ENCODE results near the gene FDPS. TPM values are rescaled to one million over a fixed set of nuclear protein-coding genes. Genes with fewer than 3 reads are reported as not detected.

FDPS gene
- polyA plus RNA-seq, 1 experiment: 126 TPM

GRCh38 chr1:155307247-155307740 is 1.4 kb upstream of the FDPS start:
- Histone ChIP-seq H3K36me3 (ENCODE audit: control insufficient read depth, insufficient read depth, low read length) (peaks cover 4% of the 10 kb centered on the region), H3K27me3 (ENCODE audit: control insufficient read depth, insufficient read depth, low read length) (no peaks in the 10 kb centered on the region), H3K4me3 (ENCODE audit: low read depth, low read length) (no peak overlapping the region)
- TF ChIP-seq CTCF (IDR thresholded peaks at IDR 0.05; ENCODE audit: insufficient read depth, low read depth, low read length): peak; percentile 33
- ChIA-PET CTCF (interaction anchor here (0.5 to 2.0 kb wide), 7 partner anchors 14 to 818 kb away, joined by 3 to 12 read pairs (median 3); no protein-coding TSS in a partner anchor), POLR2A (no interaction called here)
- DNase-seq (ENCODE audit: low read depth): no peak

GRCh38 chr1:155309423-155310021 is 856 bp downstream of the FDPS start:
- Histone ChIP-seq H3K36me3 (ENCODE audit: control insufficient read depth, insufficient read depth, low read length) (peaks cover 8% of the 10 kb centered on the region), H3K27me3 (ENCODE audit: control insufficient read depth, insufficient read depth, low read length) (no peaks in the 10 kb centered on the region), H3K4me3 (ENCODE audit: low read depth, low read length) (peak overlapping the region; percentile 86)
- ChIA-PET POLR2A (no interaction called here), CTCF (interaction anchor here (1.2 kb wide), 2 partner anchors 15 to 58 kb away, joined by 4 to 7 read pairs; no protein-coding TSS in a partner anchor)
- no peak for TF ChIP-seq CTCF (IDR thresholded peaks at IDR 0.05; ENCODE audit: insufficient read depth, low read depth, low read length)
- DNase-seq (ENCODE audit: low read depth): no peak

- POLR2A ChIA-PET: no interaction called here
- CTCF ChIA-PET: interaction anchor here (0.6 to 3.4 kb wide), 2 partner anchors 10 to 40 kb away, joined by 3 to 16 read pairs; no protein-coding TSS in a partner anchor
- Histone ChIP-seq H3K27me3 (ENCODE audit: control insufficient read depth, insufficient read depth, low read length) (no peaks in the 10 kb centered on the region), H3K4me3 (ENCODE audit: low read depth, low read length) (no peak overlapping the region), H3K36me3 (ENCODE audit: control insufficient read depth, insufficient read depth, low read length) (peaks cover 9% of the 10 kb centered on the region)
- no peak for TF ChIP-seq CTCF (IDR thresholded peaks at IDR 0.05; ENCODE audit: insufficient read depth, low read depth, low read length)
- no peak for DNase-seq (ENCODE audit: low read depth)
These were observed 4.6 kb downstream of the FDPS start for GRCh38 chr1:155313261-155313660.

- POLR2A ChIA-PET: no interaction called here
- Histone ChIP-seq H3K4me3 (ENCODE audit: low read depth, low read length) (no peak overlapping the region), H3K27me3 (ENCODE audit: control insufficient read depth, insufficient read depth, low read length) (no peaks in the 10 kb centered on the region), H3K36me3 (ENCODE audit: control insufficient read depth, insufficient read depth, low read length) (peaks cover 8% of the 10 kb centered on the region)
- no peak for TF ChIP-seq CTCF (IDR thresholded peaks at IDR 0.05; ENCODE audit: insufficient read depth, low read depth, low read length)
- CTCF ChIA-PET: interaction anchor here (2.0 kb wide), 1 partner anchor 66 kb away, joined by 9 read pairs; no protein-coding TSS in a partner anchor
- DNase-seq (ENCODE audit: low read depth): no peak
These were observed 8.3 kb downstream of the FDPS start for GRCh38 chr1:155316922-155317321.

GRCh38 chr1:155318082-155318481 is 9.4 kb downstream of the FDPS start:
- POLR2A ChIA-PET: no interaction called here

More at GRCh38 chr1:155318082-155318481, 9.4 kb downstream of the FDPS start:
- no peak for DNase-seq (ENCODE audit: low read depth)
- Histone ChIP-seq H3K4me3 (ENCODE audit: low read depth, low read length) (no peak overlapping the region), H3K27me3 (ENCODE audit: control insufficient read depth, insufficient read depth, low read length) (no peaks in the 10 kb centered on the region), H3K36me3 (ENCODE audit: control insufficient read depth, insufficient read depth, low read length) (peaks cover 2% of the 10 kb centered on the region; the same call in 1 of the 2 replicates)
- CTCF ChIA-PET: interaction anchor here (0.6 to 2.0 kb wide), 3 partner anchors 67 to 797 kb away, joined by 3 to 9 read pairs (median 4); no protein-coding TSS in a partner anchor
- TF ChIP-seq CTCF (IDR thresholded peaks at IDR 0.05; ENCODE audit: insufficient read depth, low read depth, low read length): no peak

Data from BJ (cell line).